Uterus (tissue), 2 donors: ENCODE results near the gene NLE1.

Experiments
- CTCF ChIP-seq, 4 experiments: fragments of 200-600 bp in 2 of 4; fragments of 450-650 bp in 2 of 4; sonication (generic) in 2 of 4; IDR thresholded peaks; one replicate each; pipeline ENCODE4 v1.5.1; 2016 to 2019; ENCODE audit warnings: antibody characterized with exemption in 4 of 4, mild to moderate bottlenecking in 2 of 4, moderate library complexity in 1 of 4
- POLR2A ChIP-seq, 2 donors: fragments of 450-650 bp; IDR thresholded peaks; one replicate each; pipeline ENCODE4 v1.6.1; 2016; ENCODE audit warnings: antibody characterized with exemption in 2 of 2, mild to moderate bottlenecking in 1 of 2, moderate library complexity in 1 of 2

GRCh38 chr17:35087731-35088355 lies 54.3 kb downstream of the NLE1 start:
- TF ChIP-seq POLR2A (IDR thresholded peaks at IDR 0.05) = no peak
- TF ChIP-seq CTCF (IDR thresholded peaks at IDR 0.05) = no peak
